ENCODE measurements around the gene SCD.

SCD gene

GRCh38 chr10:100380400-100380799 lies 33.4 kb downstream of the SCD start:
- H3K4me3 ChIP-seq (ENCODE audit: low read depth, low read length), result no peak overlapping the region
- no peak for TF ChIP-seq CTCF (IDR thresholded peaks at IDR 0.05; ENCODE audit: control insufficient read depth, extremely low read depth, insufficient read depth)
- DNase-seq (ENCODE audit: low read depth), result no peak

- no peak for TF ChIP-seq CTCF (IDR thresholded peaks at IDR 0.05; ENCODE audit: control insufficient read depth, extremely low read depth, insufficient read depth)
- no peak overlapping the region for H3K4me3 ChIP-seq (ENCODE audit: low read depth, low read length)
- DNase-seq (ENCODE audit: low read depth), result no peak
These were observed 35.5 kb downstream of the SCD start for GRCh38 chr10:100382553-100382952.

GRCh38 chr10:100383251-100383650 lies 36.2 kb downstream of the SCD start:
- no peak for TF ChIP-seq CTCF (IDR thresholded peaks at IDR 0.05; ENCODE audit: control insufficient read depth, extremely low read depth, insufficient read depth)
- DNase-seq (ENCODE audit: low read depth), result no peak
- no peak overlapping the region for H3K4me3 ChIP-seq (ENCODE audit: low read depth, low read length)

GRCh38 chr10:100391163-100392002 lies 44.4 kb downstream of the SCD start:
- no peak for TF ChIP-seq CTCF (IDR thresholded peaks at IDR 0.05; ENCODE audit: control insufficient read depth, extremely low read depth, insufficient read depth)
- H3K4me3 ChIP-seq (ENCODE audit: low read depth, low read length), result no peak overlapping the region
- no peak for DNase-seq (ENCODE audit: low read depth)

GRCh38 chr10:100392686-100393003 lies 45.6 kb downstream of the SCD start:
- H3K4me3 ChIP-seq (ENCODE audit: low read depth, low read length), result no peak overlapping the region
- DNase-seq (ENCODE audit: low read depth), result no peak
- no peak for TF ChIP-seq CTCF (IDR thresholded peaks at IDR 0.05; ENCODE audit: control insufficient read depth, extremely low read depth, insufficient read depth)

- TF ChIP-seq CTCF (IDR thresholded peaks at IDR 0.05; ENCODE audit: control insufficient read depth, extremely low read depth, insufficient read depth), result no peak
- no peak overlapping the region for H3K4me3 ChIP-seq (ENCODE audit: low read depth, low read length)
- no peak for DNase-seq (ENCODE audit: low read depth)
These were observed 48.6 kb downstream of the SCD start for GRCh38 chr10:100395626-100396025.

- no peak for DNase-seq (ENCODE audit: low read depth)
- TF ChIP-seq CTCF (IDR thresholded peaks at IDR 0.05; ENCODE audit: control insufficient read depth, extremely low read depth, insufficient read depth), result no peak
- no peak overlapping the region for H3K4me3 ChIP-seq (ENCODE audit: low read depth, low read length)
These were observed 49.6 kb downstream of the SCD start for GRCh38 chr10:100396605-100397004.

Data from LNCaP clone FGC (cell line).